ENCODE results near the gene LAMA4. TPM values are rescaled to one million over a fixed set of nuclear protein-coding genes. Genes with fewer than 3 reads are reported as not detected.

LAMA4 gene
- total RNA-seq, 1 experiment from 2014 or later: 89.9 TPM

- intact Hi-C loops (cut with micrococcal nuclease; ENCODE audit: unreplicated experiment): no loop called here
- no peak overlapping the region for H3K27ac Mint-ChIP-seq (ENCODE audit: unreplicated experiment)
- DNase-seq: no peak
- BruUV-seq (replicated peaks): no TSS peak
- H3K27me3 Mint-ChIP-seq (ENCODE audit: unreplicated experiment): no peaks in the 10 kb centered on the region
- CTCF ChIA-PET: no interaction called here
- no peak overlapping the region for H3K4me3 Mint-ChIP-seq (ENCODE audit: low read depth, unreplicated experiment)
- TF ChIP-seq CTCF (IDR thresholded peaks at IDR 0.05; ENCODE audit: unreplicated experiment): no peak
- no peaks in the 10 kb centered on the region for H3K4me1 Mint-ChIP-seq (ENCODE audit: low read depth, unreplicated experiment)
- peaks cover 22% of the 10 kb centered on the region for H3K36me3 Mint-ChIP-seq (ENCODE audit: insufficient read depth, unreplicated experiment)
- H3K9me3 Mint-ChIP-seq (ENCODE audit: low read depth, unreplicated experiment): no peaks in the 10 kb centered on the region
Measured at GRCh38 chr6:112141707-112142106, 112.7 kb downstream of the LAMA4 start.

GRCh38 chr6:112139052-112139451, 115.3 kb downstream of the LAMA4 start:
- no peak overlapping the region for H3K27ac Mint-ChIP-seq (ENCODE audit: unreplicated experiment)
- intact Hi-C loops (cut with micrococcal nuclease; ENCODE audit: unreplicated experiment): no loop called here
- DNase-seq: no peak
- no peaks in the 10 kb centered on the region for H3K27me3 Mint-ChIP-seq (ENCODE audit: unreplicated experiment)
- no peak for TF ChIP-seq CTCF (IDR thresholded peaks at IDR 0.05; ENCODE audit: unreplicated experiment)
- no TSS peak for BruUV-seq (replicated peaks)
- no peaks in the 10 kb centered on the region for H3K9me3 Mint-ChIP-seq (ENCODE audit: low read depth, unreplicated experiment)
- CTCF ChIA-PET: no interaction called here
- H3K36me3 Mint-ChIP-seq (ENCODE audit: insufficient read depth, unreplicated experiment): peaks cover 8% of the 10 kb centered on the region
- H3K4me1 Mint-ChIP-seq (ENCODE audit: low read depth, unreplicated experiment): no peaks in the 10 kb centered on the region
- H3K4me3 Mint-ChIP-seq (ENCODE audit: low read depth, unreplicated experiment): no peak overlapping the region

GRCh38 chr6:112130878-112131277, 123.5 kb downstream of the LAMA4 start:
- CTCF ChIA-PET: no interaction called here
- TF ChIP-seq CTCF (IDR thresholded peaks at IDR 0.05; ENCODE audit: unreplicated experiment): no peak
- BruUV-seq (replicated peaks): no TSS peak
- no peak for DNase-seq
- H3K36me3 Mint-ChIP-seq (ENCODE audit: insufficient read depth, unreplicated experiment): no peaks in the 10 kb centered on the region
- intact Hi-C loops (cut with micrococcal nuclease; ENCODE audit: unreplicated experiment): no loop called here
- H3K27me3 Mint-ChIP-seq (ENCODE audit: unreplicated experiment): no peaks in the 10 kb centered on the region
- H3K4me3 Mint-ChIP-seq (ENCODE audit: low read depth, unreplicated experiment): no peak overlapping the region
- no peak overlapping the region for H3K27ac Mint-ChIP-seq (ENCODE audit: unreplicated experiment)
- H3K4me1 Mint-ChIP-seq (ENCODE audit: low read depth, unreplicated experiment): no peaks in the 10 kb centered on the region
- no peaks in the 10 kb centered on the region for H3K9me3 Mint-ChIP-seq (ENCODE audit: low read depth, unreplicated experiment)

GRCh38 chr6:112128208-112128607, 126.2 kb downstream of the LAMA4 start:
- no peak for TF ChIP-seq CTCF (IDR thresholded peaks at IDR 0.05; ENCODE audit: unreplicated experiment)
- H3K36me3 Mint-ChIP-seq (ENCODE audit: insufficient read depth, unreplicated experiment): no peaks in the 10 kb centered on the region
- intact Hi-C loops (cut with micrococcal nuclease; ENCODE audit: unreplicated experiment): no loop called here
- H3K27me3 Mint-ChIP-seq (ENCODE audit: unreplicated experiment): no peaks in the 10 kb centered on the region
- no peak overlapping the region for H3K27ac Mint-ChIP-seq (ENCODE audit: unreplicated experiment)
- no peaks in the 10 kb centered on the region for H3K4me1 Mint-ChIP-seq (ENCODE audit: low read depth, unreplicated experiment)
- no peak overlapping the region for H3K4me3 Mint-ChIP-seq (ENCODE audit: low read depth, unreplicated experiment)
- BruUV-seq (replicated peaks): no TSS peak
- no peaks in the 10 kb centered on the region for H3K9me3 Mint-ChIP-seq (ENCODE audit: low read depth, unreplicated experiment)
- CTCF ChIA-PET: no interaction called here
- DNase-seq: no peak

GRCh38 chr6:112123982-112124381, 130.4 kb downstream of the LAMA4 start:
- peaks cover 4% of the 10 kb centered on the region for H3K36me3 Mint-ChIP-seq (ENCODE audit: insufficient read depth, unreplicated experiment)
- no peak for TF ChIP-seq CTCF (IDR thresholded peaks at IDR 0.05; ENCODE audit: unreplicated experiment)
- H3K4me3 Mint-ChIP-seq (ENCODE audit: low read depth, unreplicated experiment): no peak overlapping the region
- BruUV-seq (replicated peaks): no TSS peak
- intact Hi-C loops (cut with micrococcal nuclease; ENCODE audit: unreplicated experiment): no loop called here
- H3K4me1 Mint-ChIP-seq (ENCODE audit: low read depth, unreplicated experiment): no peaks in the 10 kb centered on the region
- no peak overlapping the region for H3K27ac Mint-ChIP-seq (ENCODE audit: unreplicated experiment)
- CTCF ChIA-PET: no interaction called here
- DNase-seq: no peak
- no peaks in the 10 kb centered on the region for H3K27me3 Mint-ChIP-seq (ENCODE audit: unreplicated experiment)
- H3K9me3 Mint-ChIP-seq (ENCODE audit: low read depth, unreplicated experiment): no peaks in the 10 kb centered on the region
